Measurements from ENCODE around the gene TEX35.

DNA sequence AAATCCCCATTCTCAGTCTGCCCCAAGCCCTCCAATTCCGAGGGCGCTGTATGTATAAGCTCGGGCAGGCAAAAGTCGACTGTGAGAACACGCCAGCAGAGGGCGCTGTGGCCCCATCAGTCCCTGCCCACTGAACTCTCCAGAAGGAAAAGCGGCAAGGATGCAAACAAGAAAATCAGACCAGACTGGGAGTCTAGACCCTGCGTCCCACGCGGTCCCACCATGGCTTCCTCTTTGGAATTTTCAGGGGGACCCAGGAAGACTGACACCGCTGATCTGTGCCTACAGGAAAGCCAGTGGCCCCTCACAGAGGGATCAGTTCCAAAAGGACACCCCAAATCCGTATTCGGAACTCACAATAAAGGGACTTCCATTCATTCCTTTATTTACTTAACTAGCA, 19.5 kb downstream of the TEX35 start:
- TF ChIP-seq, protein P1, sequence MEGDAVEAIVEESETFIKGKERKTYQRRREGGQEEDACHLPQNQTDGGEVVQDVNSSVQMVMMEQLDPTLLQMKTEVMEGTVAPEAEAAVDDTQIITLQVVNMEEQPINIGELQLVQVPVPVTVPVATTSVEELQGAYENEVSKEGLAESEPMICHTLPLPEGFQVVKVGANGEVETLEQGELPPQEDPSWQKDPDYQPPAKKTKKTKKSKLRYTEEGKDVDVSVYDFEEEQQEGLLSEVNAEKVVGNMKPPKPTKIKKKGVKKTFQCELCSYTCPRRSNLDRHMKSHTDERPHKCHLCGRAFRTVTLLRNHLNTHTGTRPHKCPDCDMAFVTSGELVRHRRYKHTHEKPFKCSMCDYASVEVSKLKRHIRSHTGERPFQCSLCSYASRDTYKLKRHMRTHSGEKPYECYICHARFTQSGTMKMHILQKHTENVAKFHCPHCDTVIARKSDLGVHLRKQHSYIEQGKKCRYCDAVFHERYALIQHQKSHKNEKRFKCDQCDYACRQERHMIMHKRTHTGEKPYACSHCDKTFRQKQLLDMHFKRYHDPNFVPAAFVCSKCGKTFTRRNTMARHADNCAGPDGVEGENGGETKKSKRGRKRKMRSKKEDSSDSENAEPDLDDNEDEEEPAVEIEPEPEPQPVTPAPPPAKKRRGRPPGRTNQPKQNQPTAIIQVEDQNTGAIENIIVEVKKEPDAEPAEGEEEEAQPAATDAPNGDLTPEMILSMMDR (IDR thresholded peaks at IDR 0.05; ENCODE audit: insufficient read depth, low read depth, low read length): peak; percentile 81
- no peak for TF ChIP-seq EZH2 (IDR thresholded peaks at IDR 0.05; ENCODE audit: insufficient read depth, low read length)
